H1 (cell line): Measurements from ENCODE around the gene TWF2. TPM values are rescaled to one million over a fixed set of nuclear protein-coding genes. Genes with fewer than 3 reads are reported as not detected.

ENCODE experiments used
- CTCF ChIA-PET: fragments of 300-600 bp; sonication (Branson Sonifier 250); formaldehyde crosslinking; loops from one replicate; lab custom pipeline; 2021; ENCODE audit not compliant: partially characterized antibody; lab: Charles Lee
- POLR2A ChIA-PET: fragments of 300-600 bp; sonication (Branson Sonifier 250); formaldehyde crosslinking; loops from one replicate; lab custom pipeline; 2021; ENCODE audit warnings: inconsistent platforms; ENCODE audit not compliant: partially characterized antibody; lab: Charles Lee
- DNase-seq, 2 experiments: peaks; one replicate each; pipeline versions ENCODE4 v3.0.0 to v3.0.0-alpha.2; 2010 to 2022; ENCODE audit warnings: low spot score in 2 of 2, low read depth in 1 of 2, mixed read lengths in 1 of 2
- FAIRE-seq: peaks from 2 replicates; lab custom pipeline; 2011; peaks lifted over from hg19 to GRCh38; lab: Jason Lieb, UNC
- H2AFZ ChIP-seq: 2 replicates; pipeline ENCODE4 v1.8.1; 2012; ENCODE audit warnings: low read length, inconsistent platforms
- H2AK5ac ChIP-seq: 2 replicates; pipeline ENCODE4 v1.6.1; 2013; ENCODE audit warnings: low read depth, low read length
- H2BK120ac ChIP-seq: replicated peaks from 2 replicates; pipeline ENCODE3; 2013; ENCODE audit warnings: low read depth, low read length, inconsistent platforms
- H2BK12ac ChIP-seq: 2 replicates; pipeline ENCODE4 v1.6.1; 2013; ENCODE audit warnings: low read depth, low read length
- H2BK15ac ChIP-seq: 2 replicates; pipeline ENCODE4 v1.6.1; 2013; ENCODE audit warnings: low read length
- H2BK20ac ChIP-seq: 2 replicates; pipeline ENCODE4 v1.6.1; 2013; ENCODE audit warnings: low read length
- H2BK5ac ChIP-seq: 2 replicates; pipeline ENCODE4 v1.6.1; 2013; ENCODE audit warnings: low read depth, low read length
- H3K14ac ChIP-seq: 2 replicates; pipeline ENCODE4 v1.6.1; 2013; ENCODE audit warnings: inconsistent platforms; ENCODE audit not compliant: insufficient read length
- H3K18ac ChIP-seq: 2 replicates; pipeline ENCODE4 v1.6.1; 2013; ENCODE audit warnings: low read length; ENCODE audit errors: extremely low read depth
- H3K23ac ChIP-seq: 2 replicates; pipeline ENCODE4 v1.6.1; 2013; ENCODE audit warnings: inconsistent platforms; ENCODE audit not compliant: insufficient read length
- H3K23me2 ChIP-seq: 2 replicates; pipeline ENCODE4 v1.6.1; 2013; ENCODE audit warnings: low read depth, low read length
- H3K27ac ChIP-seq: 2 replicates; pipeline ENCODE4 v1.6.1; 2011; ENCODE audit warnings: low read depth, low read length, inconsistent platforms
- H3K27me3 ChIP-seq, 4 experiments: replicated peaks in 1 of 4; 1 replicate in 1 of 4; 2 replicates in 3 of 4; pipeline versions ENCODE4 v1.6.1 to v1.8.1; 2011 to 2013; ENCODE audit warnings: low read length in 3 of 4, mild to moderate bottlenecking in 3 of 4, inconsistent platforms in 2 of 4, mixed read lengths in 2 of 4, moderate library complexity in 1 of 4; ENCODE audit not compliant: control insufficient read depth in 3 of 4, insufficient read depth in 3 of 4; ENCODE audit errors: extremely low read depth in 1 of 4
- H3K36me3 ChIP-seq, 4 experiments: 2 replicates each; pipeline versions ENCODE4 v1.6.1 to v1.8.1; 2011 to 2013; ENCODE audit warnings: mild to moderate bottlenecking in 4 of 4, low read length in 3 of 4, moderate library complexity in 2 of 4, control low read depth in 1 of 4, inconsistent platforms in 1 of 4; ENCODE audit not compliant: insufficient read depth in 4 of 4, control insufficient read depth in 2 of 4
- H3K4ac ChIP-seq: replicated peaks from 2 replicates; pipeline ENCODE3; 2013; ENCODE audit warnings: low read length, low read depth, mixed read lengths, inconsistent platforms; ENCODE audit not compliant: insufficient read length
- H3K4me1 ChIP-seq, 4 experiments: replicated peaks in 1 of 4; 1 replicate in 1 of 4; 2 replicates in 3 of 4; pipeline versions ENCODE4 v1.6.1 to v1.8.1; 2011 to 2013; ENCODE audit warnings: low read length in 3 of 4, inconsistent platforms in 2 of 4, mixed read lengths in 1 of 4; ENCODE audit not compliant: insufficient read depth in 4 of 4, control insufficient read depth in 3 of 4
- H3K4me2 ChIP-seq, 2 experiments: 2 replicates each; pipeline versions ENCODE4 v1.6.1 to v1.8.1; 2011 to 2013; ENCODE audit warnings: low read depth in 2 of 2, low read length in 2 of 2, control low read depth in 1 of 2, inconsistent platforms in 1 of 2, mild to moderate bottlenecking in 1 of 2; ENCODE audit not compliant: insufficient read depth in 1 of 2
- H3K4me3 ChIP-seq, 4 experiments: fragments of 200-600, 300-600 bp in 1 of 4; sonication (generic), shearing (Covaris generic), sonication (Bioruptor Twin) in 1 of 4; 2 replicates each; pipeline versions ENCODE4 v1.5.1 to v1.8.1; 2011 to 2016; ENCODE audit warnings: low read length in 4 of 4, low read depth in 3 of 4, control low read depth in 2 of 4, inconsistent platforms in 2 of 4, mild to moderate bottlenecking in 2 of 4, mixed read lengths in 1 of 4, moderate library complexity in 1 of 4; ENCODE audit not compliant: insufficient read depth in 2 of 4; ENCODE audit errors: extremely low read depth in 1 of 4
- H3K56ac ChIP-seq: replicated peaks from 2 replicates; pipeline ENCODE3; 2013; ENCODE audit warnings: low read depth, mild to moderate bottlenecking, mixed read lengths, low read length, inconsistent platforms; ENCODE audit not compliant: insufficient read length
- H3K79me1 ChIP-seq: 2 replicates; pipeline ENCODE4 v1.6.1; 2013; ENCODE audit warnings: low read depth, low read length, control low read depth
- H3K79me2 ChIP-seq, 2 experiments: 2 replicates each; pipeline versions ENCODE4 v1.6.1 to v1.8.1; 2012 to 2013; ENCODE audit warnings: low read length in 2 of 2, mild to moderate bottlenecking in 2 of 2, inconsistent platforms in 1 of 2; ENCODE audit not compliant: insufficient read depth in 2 of 2, control insufficient read depth in 1 of 2
- H3K9ac ChIP-seq, 4 experiments: replicated peaks in 1 of 4; 1 replicate in 1 of 4; 2 replicates in 3 of 4; pipeline versions ENCODE4 v1.6.1 to v1.8.1; 2011 to 2013; ENCODE audit warnings: low read depth in 3 of 4, low read length in 3 of 4, control low read depth in 2 of 4, mild to moderate bottlenecking in 2 of 4, moderate library complexity in 2 of 4, inconsistent platforms in 1 of 4; ENCODE audit errors: extremely low read depth in 1 of 4
- H3K9me3 ChIP-seq, 2 experiments: 2 replicates each; pipeline versions ENCODE4 v1.6.1 to v1.8.1; 2012 to 2013; ENCODE audit warnings: mild to moderate bottlenecking in 2 of 2, moderate library complexity in 2 of 2, control low read depth in 1 of 2, inconsistent platforms in 1 of 2, low read depth in 1 of 2, low read length in 1 of 2, mixed read lengths in 1 of 2; ENCODE audit not compliant: insufficient read depth in 2 of 2
- H4K20me1 ChIP-seq, 2 experiments: replicated peaks in 1 of 2; 2 replicates each; pipeline versions ENCODE3 to v1.8.1; 2011 to 2013; ENCODE audit warnings: inconsistent platforms in 2 of 2, low read length in 2 of 2, mild to moderate bottlenecking in 1 of 2; ENCODE audit not compliant: insufficient read depth in 2 of 2, control insufficient read depth in 1 of 2
- H4K5ac ChIP-seq: 2 replicates; pipeline ENCODE4 v1.6.1; 2013; ENCODE audit warnings: low read length, low read depth, mixed read lengths, inconsistent platforms; ENCODE audit not compliant: insufficient read length
- H4K8ac ChIP-seq: 2 replicates; pipeline ENCODE4 v1.8.0; 2013; ENCODE audit warnings: mild to moderate bottlenecking, moderate library complexity, low read length, inconsistent platforms; ENCODE audit not compliant: insufficient read depth; ENCODE audit errors: extremely low read depth
- H4K91ac ChIP-seq: replicated peaks from 2 replicates; pipeline ENCODE3; 2013; ENCODE audit warnings: low read length, mixed read lengths, inconsistent platforms; ENCODE audit not compliant: insufficient read length
- CBX5 ChIP-seq: fragments of 300-800, 300-1000 bp; sonication (generic); IDR thresholded peaks from 2 replicates; pipeline ENCODE4 v1.7.1; 2016; ENCODE audit warnings: antibody characterized with exemption, low read length, low read depth
- CBX8 ChIP-seq: fragments of 300-800, 300-1000 bp; sonication (generic); IDR thresholded peaks from 2 replicates; pipeline ENCODE4 v1.7.1; 2016; ENCODE audit warnings: low read depth, low read length, borderline replicate concordance
- CHD2 ChIP-seq: IDR thresholded peaks from 2 replicates; pipeline ENCODE4 v1.6.1; 2012; ENCODE audit warnings: low read length, improper control_type of control experiment
- EP300 ChIP-seq, 2 experiments: IDR thresholded peaks; 1 replicate in 1 of 2; 2 replicates in 1 of 2; pipeline ENCODE4 v1.6.1; 2011 to 2012; ENCODE audit warnings: low read depth in 2 of 2, low read length in 2 of 2, mild to moderate bottlenecking in 2 of 2, borderline replicate concordance in 1 of 2, inconsistent platforms in 1 of 2, moderate library complexity in 1 of 2
- GTF2F1 ChIP-seq: IDR thresholded peaks from 2 replicates; pipeline ENCODE4 v1.6.1; 2012; ENCODE audit warnings: low read depth, low read length, improper control_type of control experiment, borderline replicate concordance
- KDM5A ChIP-seq: fragments of 200-600 bp; IDR thresholded peaks from 2 replicates; pipeline ENCODE4 v1.7.1; 2012; ENCODE audit warnings: mild to moderate bottlenecking, low read length, inconsistent platforms, mixed read lengths
- MAX ChIP-seq: IDR thresholded peaks from 2 replicates; pipeline ENCODE4 v1.6.1; 2012; ENCODE audit warnings: inconsistent platforms
- RBBP5 ChIP-seq: IDR thresholded peaks from 2 replicates; pipeline ENCODE4 v1.7.1; 2012; ENCODE audit warnings: low read depth, mild to moderate bottlenecking, inconsistent platforms, low read length, moderate library complexity, borderline replicate concordance
- SUZ12 ChIP-seq: fragments of 200-600 bp; sonication (generic); IDR thresholded peaks from 2 replicates; pipeline ENCODE4 v1.6.1; 2012; ENCODE audit warnings: mild to moderate bottlenecking, inconsistent platforms, low read length, moderate library complexity, mixed read lengths
- TAF7 ChIP-seq: optimal IDR thresholded peaks from 2 replicates; pipeline ENCODE3; 2011; ENCODE audit warnings: low read depth, mild to moderate bottlenecking, inconsistent platforms, low read length, moderate library complexity, borderline replicate concordance
- TCF12 ChIP-seq: IDR thresholded peaks from 2 replicates; pipeline ENCODE4 v1.6.1; 2011; ENCODE audit warnings: low read depth, mild to moderate bottlenecking, low read length
- TEAD4 ChIP-seq: IDR thresholded peaks from 2 replicates; pipeline ENCODE4 v1.6.1; 2012; ENCODE audit warnings: low read depth, low read length, inconsistent platforms, mixed read lengths
- ZNF274 ChIP-seq: IDR thresholded peaks from 2 replicates; pipeline ENCODE4 v1.7.0; 2012; ENCODE audit warnings: low read length, borderline replicate concordance; ENCODE audit errors: extremely low read depth
- WGBS, 2 experiments: shearing (Covaris generic) in 1 of 2; methylation state at CpG; one replicate each; pipeline versions ENCODE4 v1.1.6 to v1.1.7; 2013 to 2015; ENCODE audit warnings: low lambda C conversion rate in 2 of 2, mixed read lengths in 2 of 2, inconsistent platforms in 1 of 2, low coverage in 1 of 2, missing lambda C conversion rate in 1 of 2; ENCODE audit not compliant: insufficient replicate concordance in 2 of 2, insufficient coverage in 1 of 2, insufficient read length in 1 of 2; ENCODE audit errors: extremely low coverage in 1 of 2, missing lambda C conversion rate in 1 of 2; 5-methylcytosine and 5-hydroxymethylcytosine counted together
- polyA plus RNA-seq, 7 experiments: library from polyadenylated mRNA; depleted of rRNA in 3 of 7; stranded (reverse) in 5 of 7; unstranded in 2 of 7; fragments of >200 nt in 5 of 7; fragments of 200-250 nt in 2 of 7; gene quantifications; 1 replicate in 5 of 7; 2 replicates in 1 of 7; 4 replicates in 1 of 7; pipeline versions ENCODE4 v1.2.1 to v1.2.3, GENCODE V29; 2011 to 2013; ENCODE audit warnings: missing spikeins in 2 of 7, mixed read lengths in 2 of 7
- total RNA-seq: library from RNA; stranded (reverse); fragmentation: NEBNext Ultra II Directional; extraction: Animal tissue kit (Norgen Biotek cat#: 25700); gene quantifications from 2 replicates; pipeline ENCODE4 v1.2.1, GENCODE V29; 2021

The TWF2 gene
- total and polyA plus RNA-seq, 2 of the 8 experiments (the other 6 are each of a cell fraction or from before 2014, with no cell fraction given): 65.2 to 90.4 TPM

GRCh38 chr3:52228751-52229291, 10.1 kb downstream of the TWF2 start:
- H3K79me2 ChIP-seq: no peaks in the 10 kb centered on the region
- no peak overlapping the region for H4K8ac ChIP-seq
- no peak overlapping the region for H3K9ac ChIP-seq
- ChIA-PET POLR2A (interaction anchor here (1.0 to 1.5 kb wide), 2 partner anchors 9 to 50 kb away, joined by 4 to 6 read pairs; partner anchors contain the start of gene WDR82), CTCF (interaction anchor here (1.9 to 14.4 kb wide), 4 partner anchors 11 to 112 kb away, joined by 4 to 336 read pairs (median 128); partner anchors contain the start of genes PPM1M and TLR9)
- no peaks in the 10 kb centered on the region for H3K9me3 ChIP-seq
- no peak overlapping the region for H2AK5ac ChIP-seq
- peaks cover 0 to 4% (median 2%) of the 10 kb centered on the region in 4 experiments; a peak in 5 of 7 replicates for H3K4me1 ChIP-seq
- 95% methylated on average over 21 of the region's 21 CpGs; no CpG with 5 or more reads in 1 of the 2 experiments for WGBS, 2 experiments
- H3K18ac ChIP-seq: no peak overlapping the region
- H3K4me3 ChIP-seq: no peak overlapping the region
- no peak overlapping the region for H2AFZ ChIP-seq
- no peak overlapping the region for H2BK20ac ChIP-seq
- no peak for FAIRE-seq
- H2BK12ac ChIP-seq: no peak overlapping the region
- no peak overlapping the region for H3K4me2 ChIP-seq
- no peak overlapping the region for H3K23ac ChIP-seq
- no peak overlapping the region for H2BK15ac ChIP-seq
- no peaks in the 10 kb centered on the region; the same call in 1 of the 2 replicates for H3K79me1 ChIP-seq
- no peak for DNase-seq
- H3K27ac ChIP-seq: no peak overlapping the region
- no peak overlapping the region for H2BK5ac ChIP-seq
- no peak overlapping the region for H3K14ac ChIP-seq
- no peaks in the 10 kb centered on the region for H3K27me3 ChIP-seq
- H3K4ac ChIP-seq: no peak overlapping the region
- no peak overlapping the region for H3K56ac ChIP-seq
- H4K20me1 ChIP-seq: peaks cover 8 to 10% of the 10 kb centered on the region in 2 experiments
- no peak overlapping the region for H4K5ac ChIP-seq
- no peak overlapping the region for H4K91ac ChIP-seq
- no peaks in the 10 kb centered on the region for H3K23me2 ChIP-seq
- H3K36me3 ChIP-seq: peaks cover 5 to 17% (median 11%) of the 10 kb centered on the region in 4 experiments; a peak in 5 of 8 replicates
- H2BK120ac ChIP-seq: no peak overlapping the region
- TF ChIP-seq SUZ12: no peak
- TF ChIP-seq EP300 (IDR thresholded peaks at IDR 0.05; ENCODE audit: borderline replicate concordance in 1 of 2, low read depth in 2 of 2, low read length in 2 of 2): no peak
- no peak for TF ChIP-seq CBX5
- no peak for TF ChIP-seq MAX
- no peak for TF ChIP-seq RBBP5
- no peak for TF ChIP-seq GTF2F1
- TF ChIP-seq KDM5A: no peak
- no peak for TF ChIP-seq ZNF274
- no peak for TF ChIP-seq TEAD4
- TF ChIP-seq TAF7: no peak
- no peak for TF ChIP-seq CBX8
- no peak for TF ChIP-seq CHD2
- no peak for TF ChIP-seq TCF12
